ENCODE data around the gene PSMF1. TPM values are rescaled to one million over a fixed set of nuclear protein-coding genes. Genes with fewer than 3 reads are reported as not detected.

Gene PSMF1
- total RNA-seq, 1 experiment from 2014 or later: 90.8 TPM

DNA sequence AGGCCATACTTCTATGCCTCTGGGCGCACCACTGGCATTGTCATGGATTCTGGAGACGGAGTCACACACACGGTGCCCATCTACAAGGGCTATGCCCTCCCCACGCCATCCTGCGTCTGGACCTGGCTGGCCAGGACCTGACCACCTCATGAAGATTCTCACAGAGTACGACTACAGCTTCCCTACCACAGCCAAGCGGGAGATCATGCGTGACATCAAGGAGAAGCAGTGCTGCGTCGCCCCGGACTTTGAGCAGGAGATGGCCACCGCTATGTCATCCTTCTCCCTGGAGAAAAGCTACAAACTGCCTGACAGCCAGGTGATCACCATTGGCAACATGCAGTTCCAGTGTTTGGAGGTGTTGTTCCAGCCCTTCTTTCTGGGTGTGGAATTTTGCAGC lies 42.6 kb downstream of the PSMF1 start:
- Histone ChIP-seq H4K91ac (ENCODE audit: insufficient read length, low read depth, low read length) (no peak overlapping the region), H3K27me3 (ENCODE audit: insufficient read depth, low read length) (no peaks in the 10 kb centered on the region; the same call in 1 of the 2 replicates), H2BK120ac (ENCODE audit: low read depth, low read length, poor library complexity, severe bottlenecking) (no peak overlapping the region), H3K23ac (ENCODE audit: insufficient read length, low read depth, low read length) (no peak overlapping the region), H3K9ac (ENCODE audit: extremely low read depth, insufficient read length, low read length) (no peak overlapping the region), H2BK5ac (ENCODE audit: insufficient read length, low read length) (no peak overlapping the region), H3K27ac (ENCODE audit: insufficient read length, low read depth, low read length) (no peak overlapping the region), H3K4me1 (ENCODE audit: insufficient read depth, low read length) (no peaks in the 10 kb centered on the region), H3T11ph (ENCODE audit: low read length) (no peak overlapping the region), H3K9me3 (ENCODE audit: control insufficient read depth, low read depth, low read length) (no peaks in the 10 kb centered on the region), H3K4ac (ENCODE audit: low read depth, low read length) (no peak overlapping the region), H4K20me1 (ENCODE audit: control insufficient read depth, insufficient read depth, insufficient read length) (no peaks in the 10 kb centered on the region), H3K14ac (ENCODE audit: insufficient read depth, low read length) (no peak overlapping the region), H2BK12ac (ENCODE audit: insufficient read length, low read depth, low read length) (no peak overlapping the region), H4K5ac (ENCODE audit: insufficient read length, low read depth, low read length) (no peak overlapping the region), H2BK20ac (ENCODE audit: low read depth, low read length, poor library complexity, severe bottlenecking) (no peak overlapping the region), H3K18ac (ENCODE audit: insufficient read length, low read depth, low read length) (no peak overlapping the region), H3K79me2 (ENCODE audit: insufficient read depth, low read length) (no peaks in the 10 kb centered on the region; the same call in 1 of the 2 replicates), H3K79me1 (ENCODE audit: insufficient read depth, low read depth, low read length, poor library complexity, severe bottlenecking) (no peaks in the 10 kb centered on the region), H4K8ac (replicated peaks; ENCODE audit: insufficient read length, low read depth, low read length) (no peak overlapping the region), H3K4me2 (ENCODE audit: insufficient read depth, insufficient read length, low read length) (no peak overlapping the region), H2AK5ac (ENCODE audit: insufficient read length, low read length) (no peak overlapping the region), H2BK15ac (ENCODE audit: low read depth, low read length) (no peak overlapping the region), H3K23me2 (ENCODE audit: insufficient read length, low read depth, low read length, poor library complexity, severe bottlenecking) (no peaks in the 10 kb centered on the region), H3K56ac (ENCODE audit: insufficient read length, low read depth, low read length) (no peak overlapping the region), H2AFZ (ENCODE audit: low read length) (no peak overlapping the region)
- H3K27ac Mint-ChIP-seq: peak overlapping the region in 1 of 3 experiments; percentile 77; a peak in 1 of 7 replicates
- no peaks in the 10 kb centered on the region for H3K9me3 Mint-ChIP-seq
- no CpG with 5 or more reads among the region's 12 CpGs for WGBS (ENCODE audit: extremely low coverage, insufficient read length, low lambda C conversion rate)
- no peaks in the 10 kb centered on the region for H3K27me3 Mint-ChIP-seq (ENCODE audit: low read depth)
- H3K4me3 Mint-ChIP-seq: no peak overlapping the region
- no peak for DNase-seq
- TF ChIP-seq CTCF (conservative IDR thresholded peaks at IDR 0.05): no peak
- no peaks in the 10 kb centered on the region for H3K4me1 Mint-ChIP-seq
- peaks cover 16 to 58% (median 49%) of the 10 kb centered on the region in 3 experiments; a peak in 6 of 7 replicates for H3K36me3 Mint-ChIP-seq (ENCODE audit: insufficient read depth in 1 of 3, low read depth in 3 of 3)
